Activated CD8-positive, alpha-beta memory T cell treated with anti-CD3 and anti-CD28 coated beads, Interleukin-2, amount 10 ng/mL, durations not matched to agents 7 days and 5 days (primary cell): ENCODE data around the gene DDX1. TPM values are rescaled to one million over a fixed set of nuclear protein-coding genes. Genes with fewer than 3 reads are reported as not detected.

Experiments used
- ATAC-seq: fragments of 150-1000 bp; cut with Tn5 transposase; one replicate; pipeline ENCODE4 v1.10.0; 2021; ENCODE audit warnings: moderate library complexity
- CTCF ChIA-PET: fragments of 350-600 bp; sonication (Branson Sonifier 250); formaldehyde crosslinking; loops from one replicate; lab custom pipeline; 2021; ENCODE audit warnings: antibody characterized with exemption; lab: Charles Lee
- DNase-seq: peaks from one replicate; pipeline ENCODE4 v3.0.0-alpha.2; 2020
- H3K27ac Mint-ChIP-seq: one replicate; pipeline ENCODE4 v1.8.0; 2021; ENCODE audit warnings: mild to moderate bottlenecking, mixed read lengths
- H3K27me3 Mint-ChIP-seq: one replicate; pipeline ENCODE4 v1.8.0; 2021; ENCODE audit warnings: mixed read lengths
- H3K36me3 Mint-ChIP-seq: one replicate; pipeline ENCODE4 v1.8.0; 2021; ENCODE audit warnings: mild to moderate bottlenecking, mixed read lengths
- H3K4me1 Mint-ChIP-seq: one replicate; pipeline ENCODE4 v1.8.0; 2021; ENCODE audit warnings: mixed read lengths
- H3K4me3 Mint-ChIP-seq: one replicate; pipeline ENCODE4 v1.8.0; 2021; ENCODE audit warnings: mild to moderate bottlenecking, moderate library complexity, mixed read lengths
- H3K9me3 Mint-ChIP-seq: one replicate; pipeline ENCODE4 v1.8.0; 2022; ENCODE audit warnings: low read depth, mixed read lengths
- total RNA-seq, 2 experiments: library from RNA; stranded (reverse); gene quantifications; one replicate each; pipeline ENCODE4 v1.2.3, GENCODE V29; 2021

DDX1 gene
- total RNA-seq, 2 experiments from 2014 or later = 58.5 to 81.3 TPM

DNA sequence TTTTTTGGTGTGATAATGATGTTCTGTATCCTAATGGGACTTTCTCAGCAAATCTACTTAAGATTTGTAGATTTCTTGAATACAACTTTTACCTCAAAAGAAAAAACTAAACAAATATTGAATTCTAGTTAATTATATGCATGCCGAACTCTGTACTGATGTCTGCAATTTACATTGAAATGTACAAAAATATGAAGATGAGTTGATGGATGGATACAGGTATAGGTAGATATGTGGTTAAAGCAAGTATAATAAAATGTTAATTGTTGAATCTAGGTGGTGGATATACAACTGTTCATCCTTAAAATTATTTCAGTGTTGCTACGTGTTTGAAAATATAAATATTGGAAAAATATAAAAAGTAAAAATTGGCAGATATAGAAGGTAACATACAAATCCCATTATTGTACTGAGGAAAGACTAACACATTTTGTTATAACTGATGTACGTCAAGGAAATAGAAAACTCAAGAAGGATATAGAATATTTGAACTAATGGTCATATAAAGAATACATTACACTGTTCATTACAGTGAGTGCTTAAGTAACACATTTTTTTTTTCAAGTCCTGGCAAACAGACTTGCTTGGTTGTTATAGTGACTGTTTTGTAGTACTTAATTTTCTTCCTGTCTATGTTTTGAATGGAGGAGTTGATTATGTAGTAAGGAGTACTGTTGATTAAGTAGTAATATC, 33.8 kb downstream of the DDX1 start:
- H3K36me3 Mint-ChIP-seq = peaks cover 65% of the 10 kb centered on the region
- CTCF ChIA-PET = no interaction called here
- H3K27ac Mint-ChIP-seq = no peak overlapping the region
- ATAC-seq (no peak), DNase-seq (no peak)
- no peak overlapping the region for H3K4me3 Mint-ChIP-seq
- no peaks in the 10 kb centered on the region for H3K27me3 Mint-ChIP-seq
- peaks cover 6% of the 10 kb centered on the region for H3K9me3 Mint-ChIP-seq
- peaks cover 2% of the 10 kb centered on the region for H3K4me1 Mint-ChIP-seq

DNA sequence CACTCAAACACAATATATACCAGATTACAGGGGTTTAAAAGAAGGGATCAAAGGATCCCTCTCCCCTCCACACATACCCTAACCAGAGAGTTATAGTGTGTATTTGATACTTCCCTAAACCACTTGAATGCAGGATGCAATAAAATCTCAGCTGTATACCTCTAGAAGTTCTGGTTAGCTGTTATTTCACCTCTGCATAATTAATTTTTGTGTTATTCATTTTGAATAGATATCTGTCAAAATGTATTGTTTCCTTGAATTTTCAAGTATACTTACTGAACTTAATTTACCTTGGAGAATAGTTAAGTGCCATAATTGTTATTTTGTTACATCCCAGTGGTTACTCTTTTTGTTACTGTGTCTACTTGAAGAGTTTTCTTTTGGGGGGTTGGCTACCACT, 34.5 kb downstream of the DDX1 start:
- no peaks in the 10 kb centered on the region for H3K27me3 Mint-ChIP-seq
- DNase-seq (no peak), ATAC-seq (no peak)
- H3K36me3 Mint-ChIP-seq = peaks cover 63% of the 10 kb centered on the region
- H3K4me1 Mint-ChIP-seq = no peaks in the 10 kb centered on the region
- no peak overlapping the region for H3K27ac Mint-ChIP-seq
- peaks cover 6% of the 10 kb centered on the region for H3K9me3 Mint-ChIP-seq
- CTCF ChIA-PET = no interaction called here
- no peak overlapping the region for H3K4me3 Mint-ChIP-seq

DNA sequence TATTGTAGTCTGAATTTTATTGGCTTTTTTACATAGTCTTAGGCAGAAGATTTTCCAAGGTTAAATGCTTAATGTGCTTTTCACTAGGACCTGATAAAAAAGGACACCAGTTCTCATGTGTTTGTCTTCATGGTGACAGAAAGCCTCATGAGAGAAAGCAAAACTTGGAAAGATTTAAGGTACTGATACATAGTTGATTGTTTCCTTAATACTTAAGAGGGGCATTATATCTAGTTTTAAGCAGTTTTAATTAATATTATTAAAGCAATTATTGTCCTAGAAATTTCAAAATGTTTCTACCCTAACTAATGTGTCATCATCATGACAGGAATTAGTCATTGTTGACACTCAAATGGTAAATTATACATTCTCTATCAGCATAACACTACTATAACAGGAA, 35.3 kb downstream of the DDX1 start:
- Mint-ChIP-seq H3K4me1 (no peaks in the 10 kb centered on the region), H3K27me3 (no peaks in the 10 kb centered on the region), H3K36me3 (peaks cover 61% of the 10 kb centered on the region), H3K9me3 (peaks cover 6% of the 10 kb centered on the region), H3K4me3 (no peak overlapping the region), H3K27ac (no peak overlapping the region)
- no peak for DNase-seq
- ATAC-seq = no peak
- CTCF ChIA-PET = no interaction called here

DNA sequence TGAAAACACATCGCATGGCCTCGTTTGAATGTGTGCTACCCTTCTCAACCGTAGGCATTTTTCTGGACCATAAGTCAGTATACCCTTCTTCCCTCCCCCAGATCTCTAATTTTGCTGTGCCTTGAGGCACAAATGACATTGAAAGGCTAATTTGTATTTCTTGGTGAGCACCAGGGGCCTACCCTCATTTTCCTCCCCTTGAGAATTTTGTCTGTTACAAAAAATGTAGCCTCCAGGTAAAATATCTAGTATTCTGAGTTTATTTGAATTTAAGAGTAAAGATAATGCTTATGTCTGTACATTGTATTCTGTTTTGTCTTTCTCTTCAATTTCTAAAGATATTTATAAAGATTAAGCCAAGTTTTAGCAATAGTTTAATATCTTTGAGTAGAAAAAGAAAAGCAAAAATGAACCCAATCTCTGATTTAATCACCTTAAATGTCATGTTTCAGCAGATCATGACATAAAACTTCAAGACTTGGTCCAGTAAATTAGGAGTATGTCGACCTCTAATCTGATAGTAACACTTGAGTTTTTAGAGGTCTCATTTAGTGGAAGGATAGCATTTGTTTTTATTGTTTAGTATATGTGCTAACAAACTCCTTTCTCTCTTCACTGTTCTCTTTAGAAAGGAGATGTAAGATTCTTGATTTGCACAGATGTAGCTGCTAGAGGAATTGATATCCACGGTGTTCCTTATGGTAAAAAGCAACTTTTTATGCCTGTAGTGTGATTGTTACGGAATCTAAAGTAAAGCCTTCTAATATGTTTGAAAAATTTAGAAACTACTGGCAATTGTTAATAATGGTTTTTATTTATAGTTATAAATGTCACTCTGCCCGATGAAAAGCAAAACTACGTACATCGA, 36.4 kb downstream of the DDX1 start:
- Mint-ChIP-seq H3K4me1 (no peaks in the 10 kb centered on the region), H3K27me3 (no peaks in the 10 kb centered on the region), H3K36me3 (peaks cover 57% of the 10 kb centered on the region), H3K4me3 (no peak overlapping the region), H3K27ac (no peak overlapping the region), H3K9me3 (peaks cover 6% of the 10 kb centered on the region)
- CTCF ChIA-PET = no interaction called here
- ATAC-seq (no peak), DNase-seq (no peak)

DNA sequence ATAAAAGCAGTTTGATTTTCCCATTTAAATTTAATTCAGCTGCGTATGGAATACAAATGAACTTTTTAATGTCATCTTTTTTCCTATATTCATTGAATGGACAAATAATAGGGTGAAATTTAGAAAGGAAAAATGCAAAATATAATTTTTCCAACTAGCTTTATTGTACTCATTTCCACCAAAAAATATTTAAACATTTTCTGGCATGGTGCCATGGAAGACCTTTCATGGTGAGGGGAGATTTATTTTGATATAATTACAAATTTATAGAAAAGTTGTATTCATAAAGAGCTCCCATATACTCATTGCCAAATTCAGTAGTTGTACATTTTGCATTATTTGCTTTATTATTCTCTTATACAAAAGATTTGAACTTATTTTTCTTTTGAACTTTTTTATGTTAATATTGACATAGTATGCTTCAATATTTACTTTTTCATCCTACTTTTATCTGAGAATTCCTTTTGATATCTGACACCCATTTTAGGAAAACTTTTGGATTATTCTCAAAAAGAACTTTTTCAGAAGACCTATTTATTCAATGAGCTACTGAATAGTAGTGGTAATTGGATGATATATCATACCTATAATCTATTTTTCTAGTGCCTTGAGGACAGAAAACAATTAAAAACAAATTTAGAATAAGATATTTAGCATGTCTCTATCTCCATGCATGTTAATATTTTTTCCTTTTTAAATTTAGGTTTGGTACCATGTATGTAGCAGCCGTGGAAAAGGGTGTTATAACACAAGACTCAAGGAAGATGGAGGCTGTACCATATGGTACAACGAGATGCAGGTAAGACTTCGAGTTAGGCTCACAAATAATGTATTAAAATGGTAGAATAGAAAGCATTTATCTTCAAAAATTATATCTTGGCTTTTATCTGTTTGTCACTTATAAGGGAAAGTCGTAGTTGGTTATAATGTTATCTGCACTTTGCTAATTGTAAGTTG, 37.5 kb downstream of the DDX1 start:
- H3K27me3 Mint-ChIP-seq = no peaks in the 10 kb centered on the region
- no peak overlapping the region for H3K4me3 Mint-ChIP-seq
- peaks cover 52% of the 10 kb centered on the region for H3K36me3 Mint-ChIP-seq
- H3K4me1 Mint-ChIP-seq = no peaks in the 10 kb centered on the region
- no peaks in the 10 kb centered on the region for H3K9me3 Mint-ChIP-seq
- H3K27ac Mint-ChIP-seq = no peak overlapping the region
- no peak for DNase-seq
- no peak for ATAC-seq
- CTCF ChIA-PET = no interaction called here

DNA sequence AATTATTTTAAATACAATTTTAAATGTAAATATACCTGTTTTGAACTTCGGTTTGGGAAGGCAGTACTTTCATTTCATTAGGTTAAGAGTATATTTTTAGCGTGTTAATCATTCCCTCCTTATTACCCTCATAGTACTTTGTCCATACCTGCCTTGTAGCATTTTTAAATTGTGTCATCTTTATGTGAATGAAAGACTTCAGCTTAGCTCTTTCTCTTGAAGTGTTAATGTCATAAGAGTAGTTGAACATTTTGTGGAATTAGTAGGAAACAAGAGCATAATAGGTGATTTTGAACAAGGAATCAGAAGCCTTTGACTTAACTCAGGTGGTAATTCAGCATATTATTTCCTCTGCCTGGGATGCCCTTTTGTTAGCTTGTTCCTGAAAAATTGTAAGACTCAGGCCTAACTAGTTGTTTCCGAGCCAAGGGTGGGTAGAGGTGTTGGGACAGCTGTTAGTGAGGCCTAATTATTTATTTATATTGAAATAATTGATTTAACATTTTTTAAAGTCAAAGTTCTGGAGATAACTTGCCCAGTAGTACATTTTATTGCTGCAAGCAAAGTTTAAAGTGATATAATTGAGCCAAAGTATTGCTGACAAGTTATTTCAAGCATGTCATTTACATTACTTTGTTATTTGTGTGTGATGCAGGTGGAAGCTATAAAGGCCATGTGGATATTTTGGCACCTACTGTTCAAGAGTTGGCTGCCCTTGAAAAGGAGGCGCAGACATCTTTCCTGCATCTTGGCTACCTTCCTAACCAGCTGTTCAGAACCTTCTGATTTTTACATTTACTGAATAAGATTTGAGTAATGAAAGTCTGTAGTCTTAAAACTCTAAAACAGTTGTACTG, 38.7 kb downstream of the DDX1 start:
- Mint-ChIP-seq H3K9me3 (no peaks in the 10 kb centered on the region), H3K27me3 (no peaks in the 10 kb centered on the region), H3K27ac (no peak overlapping the region), H3K4me3 (no peak overlapping the region), H3K4me1 (no peaks in the 10 kb centered on the region), H3K36me3 (peaks cover 47% of the 10 kb centered on the region)
- no peak for DNase-seq
- CTCF ChIA-PET = no interaction called here
- ATAC-seq = no peak

DNA sequence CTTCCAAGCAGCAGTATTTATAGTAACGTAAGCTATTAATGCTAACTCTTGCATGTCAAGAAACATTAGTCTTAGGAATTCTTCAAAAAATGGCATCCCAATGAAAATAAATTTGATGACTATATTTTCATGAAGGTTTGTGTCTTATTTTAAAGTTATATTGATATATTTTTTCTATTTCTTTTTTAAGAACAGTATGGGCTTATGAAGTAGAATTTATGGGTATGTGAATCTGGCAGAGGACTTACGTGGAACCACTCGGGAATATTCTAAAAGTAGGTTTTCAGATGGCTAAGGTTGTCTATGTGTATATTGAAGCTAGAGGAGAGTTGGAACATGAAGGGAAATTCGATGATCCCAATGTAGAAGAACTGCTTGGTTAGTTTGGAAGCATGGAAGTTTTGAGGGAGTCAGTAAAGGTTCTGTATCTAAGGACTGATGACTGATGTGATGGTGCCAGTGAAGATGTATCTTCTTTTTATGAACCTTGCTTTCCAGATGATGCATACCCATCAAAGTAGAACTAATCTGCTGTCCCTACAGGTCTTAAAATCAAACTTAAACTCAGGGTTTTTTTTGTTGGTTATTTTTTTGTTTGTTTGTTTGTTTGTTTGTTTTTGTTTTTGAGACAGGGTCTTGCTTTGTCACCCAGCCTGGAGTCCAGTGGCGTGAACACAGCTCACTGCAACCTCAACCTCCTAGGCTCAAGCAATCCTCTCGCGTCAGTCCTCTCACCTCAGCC, 39.5 kb downstream of the DDX1 start:
- no peak for ATAC-seq

DNA sequence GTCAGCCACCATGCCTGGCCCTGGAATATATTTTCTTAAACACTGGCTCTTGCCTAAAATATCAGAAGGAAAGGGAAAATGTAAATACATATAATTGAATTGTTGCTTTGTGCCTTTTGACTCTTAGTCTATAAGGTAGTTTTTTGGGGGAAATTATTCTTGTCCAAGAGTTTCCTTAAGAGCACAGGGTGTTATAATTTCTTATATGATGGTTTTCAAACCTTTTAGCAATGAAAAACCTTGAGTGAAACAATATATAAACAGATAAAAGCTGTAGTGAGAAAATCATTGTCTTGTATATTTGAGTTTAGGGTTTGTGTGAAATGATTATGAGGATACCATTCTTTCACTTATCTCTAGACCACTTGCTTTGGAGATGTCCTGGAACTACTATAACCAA, 40.2 kb downstream of the DDX1 start:
- ATAC-seq (no peak), DNase-seq (no peak)
- Mint-ChIP-seq H3K4me1 (no peaks in the 10 kb centered on the region), H3K9me3 (no peaks in the 10 kb centered on the region), H3K27me3 (no peaks in the 10 kb centered on the region), H3K4me3 (no peak overlapping the region), H3K36me3 (peaks cover 34% of the 10 kb centered on the region), H3K27ac (no peak overlapping the region)
- CTCF ChIA-PET = no interaction called here

More for the DNA sequence above, 39.5 kb downstream of the DDX1 start:
- no peaks in the 10 kb centered on the region for H3K27me3 Mint-ChIP-seq
- no peaks in the 10 kb centered on the region for H3K4me1 Mint-ChIP-seq
- no peak overlapping the region for H3K27ac Mint-ChIP-seq
- no peak overlapping the region for H3K4me3 Mint-ChIP-seq
- CTCF ChIA-PET = no interaction called here
- no peak for DNase-seq
- no peaks in the 10 kb centered on the region for H3K9me3 Mint-ChIP-seq
- peaks cover 40% of the 10 kb centered on the region for H3K36me3 Mint-ChIP-seq

DNA sequence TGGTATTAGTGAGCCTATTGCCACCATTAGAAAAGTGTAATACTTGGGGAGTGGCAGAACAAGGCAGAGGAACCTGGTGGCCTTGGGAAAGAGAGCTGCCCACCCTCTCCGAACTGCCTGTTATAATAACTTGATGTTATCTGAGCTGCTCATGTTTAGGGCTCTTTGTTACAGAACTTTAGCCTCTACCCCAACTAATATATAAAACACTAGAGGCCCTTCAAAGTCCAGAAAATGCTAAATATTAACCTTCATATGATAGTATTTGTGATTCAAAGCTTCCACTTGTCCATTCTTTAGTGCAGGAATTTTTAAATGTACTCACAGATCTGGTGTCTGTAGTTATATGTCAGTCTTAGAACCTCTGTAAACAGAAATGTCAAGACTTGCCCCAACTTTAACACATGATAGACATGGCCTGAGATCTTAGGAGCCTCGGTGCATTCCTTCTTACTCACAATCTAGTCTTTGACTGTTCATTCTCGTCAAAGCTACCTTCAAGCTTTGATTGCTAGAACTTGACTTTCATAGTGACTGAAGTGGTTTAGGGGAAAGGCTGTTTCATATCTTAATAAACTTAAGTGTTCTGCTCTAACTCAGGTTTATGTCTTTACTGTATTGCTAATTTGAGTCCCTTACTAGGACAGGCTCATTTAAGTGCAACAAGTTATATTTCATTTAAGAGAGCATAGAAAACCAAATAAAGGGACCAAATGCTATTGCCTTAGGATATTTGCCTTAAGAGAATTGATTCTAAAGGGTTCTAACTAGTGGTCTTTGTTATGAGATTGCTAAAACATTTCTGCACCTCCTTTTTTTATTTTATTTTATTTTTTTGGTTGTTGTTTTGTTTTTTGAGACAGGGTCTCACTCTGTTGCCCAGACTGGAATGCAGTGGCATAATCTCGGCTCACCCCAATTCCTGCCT, 41.6 kb downstream of the DDX1 start:
- Mint-ChIP-seq H3K27ac (no peak overlapping the region), H3K36me3 (peaks cover 35% of the 10 kb centered on the region), H3K4me1 (no peaks in the 10 kb centered on the region), H3K4me3 (no peak overlapping the region), H3K27me3 (no peaks in the 10 kb centered on the region), H3K9me3 (no peaks in the 10 kb centered on the region)
- CTCF ChIA-PET = no interaction called here
- no peak for ATAC-seq
- DNase-seq = no peak

DNA sequence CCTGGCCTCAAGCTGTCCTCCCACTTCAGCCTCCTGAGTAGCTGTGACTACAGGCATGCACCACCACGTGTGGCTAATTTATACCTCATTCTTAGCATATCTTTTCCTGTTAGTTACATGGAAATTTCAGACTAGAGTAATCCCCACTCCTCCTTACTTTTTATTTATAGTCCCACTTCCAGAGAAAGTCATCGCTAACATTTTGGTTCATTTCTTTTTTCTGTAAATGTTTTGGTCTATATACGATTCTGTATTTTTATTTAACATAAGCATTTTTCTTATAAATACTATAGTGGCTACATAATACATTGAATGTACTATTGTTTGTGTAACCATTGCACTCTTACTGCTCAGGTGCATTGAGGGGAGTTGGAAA, 42.3 kb downstream of the DDX1 start:
- CTCF ChIA-PET = no interaction called here
- Mint-ChIP-seq H3K9me3 (no peaks in the 10 kb centered on the region), H3K4me3 (no peak overlapping the region), H3K27ac (no peak overlapping the region), H3K36me3 (peaks cover 38% of the 10 kb centered on the region), H3K27me3 (no peaks in the 10 kb centered on the region), H3K4me1 (no peaks in the 10 kb centered on the region)
- ATAC-seq (no peak), DNase-seq (no peak)

DNA sequence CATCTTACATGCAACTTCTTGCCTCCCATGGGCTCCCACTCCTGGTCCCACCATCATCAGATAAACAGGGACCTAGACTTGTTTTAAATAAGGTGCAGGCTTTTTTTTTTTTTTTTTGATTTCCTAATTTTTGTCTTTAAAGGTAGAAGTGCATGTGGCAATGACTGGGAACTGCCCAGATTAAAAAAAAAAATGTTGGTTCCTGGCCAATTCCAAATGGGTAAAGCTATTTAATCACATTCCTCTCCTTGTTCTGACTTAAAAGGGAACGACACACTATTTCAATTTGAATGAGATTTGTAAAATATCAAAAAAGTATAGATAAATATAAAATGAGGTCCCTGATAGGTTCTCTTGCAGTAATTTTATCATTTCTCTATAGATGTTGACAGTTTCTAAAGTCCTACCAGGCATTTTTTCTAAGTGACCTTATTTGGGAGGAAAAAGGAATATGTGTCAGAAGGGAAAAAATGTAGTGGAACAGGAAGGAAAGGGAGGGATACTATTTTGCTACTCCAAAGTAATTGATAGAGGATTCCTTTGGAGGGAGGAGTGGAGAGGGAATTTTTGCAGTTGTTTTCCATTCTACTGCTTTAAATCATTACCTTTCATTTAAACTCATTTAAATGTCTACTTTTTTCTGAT, 43.3 kb downstream of the DDX1 start:
- Mint-ChIP-seq H3K27ac (no peak overlapping the region), H3K4me3 (no peak overlapping the region), H3K36me3 (peaks cover 36% of the 10 kb centered on the region), H3K27me3 (no peaks in the 10 kb centered on the region), H3K9me3 (no peaks in the 10 kb centered on the region), H3K4me1 (no peaks in the 10 kb centered on the region)
- DNase-seq (no peak), ATAC-seq (no peak)
- CTCF ChIA-PET = no interaction called here
